Stimulated activated CD8-positive, alpha-beta memory T cell treated with anti-CD3 and anti-CD28 coated beads, Interleukin-15, amount 100 ng/mL, for 1 hour (primary cell): ENCODE data around the gene APOC4.

Experiments
- DNase-seq: peaks from one replicate; pipeline ENCODE4 v3.0.0-alpha.2; 2020; ENCODE audit warnings: low read depth

APOC4 gene

GRCh38 chr19:44993926-44994537 lies 52.0 kb downstream of the APOC4 start:
- no peak for DNase-seq
